Right lobe of liver (tissue), 6 donors: ENCODE measurements around the gene KIF26A. TPM values are rescaled to one million over a fixed set of nuclear protein-coding genes. Genes with fewer than 3 reads are reported as not detected.

Experiments used
- ATAC-seq, 4 donors: fragments of 200-7000 bp; cut with Tn5 transposase; one replicate each; pipeline ENCODE4 v1.9.1; 2020; ENCODE audit warnings: mild to moderate bottlenecking in 4 of 4, moderate library complexity in 4 of 4
- DNase-seq, 3 donors: peaks; one replicate each; pipeline ENCODE4 v3.0.0-alpha.2; 2020
- H3K27ac ChIP-seq, 3 donors: fragments of 200-600 bp; one replicate each; pipeline ENCODE4 v1.8.0; 2022
- H3K27me3 ChIP-seq, 2 donors: fragments of 200-600 bp; one replicate each; pipeline ENCODE4 v1.8.0; 2022
- H3K36me3 ChIP-seq, 4 donors: fragments of 200-600 bp; sonication (generic) in 1 of 4; one replicate each; pipeline versions ENCODE4 v1.5.1 to v1.8.0; 2017 to 2022; ENCODE audit warnings: control low read depth in 1 of 4
- H3K4me1 ChIP-seq, 4 donors: fragments of 200-600 bp; sonication (generic) in 1 of 4; one replicate each; pipeline versions ENCODE4 v1.5.1 to v1.8.0; 2017 to 2022; ENCODE audit warnings: control low read depth in 1 of 4
- H3K4me3 ChIP-seq, 3 donors: fragments of 200-600 bp; one replicate each; pipeline ENCODE4 v1.8.0; 2022
- H3K9me3 ChIP-seq, 4 donors: fragments of 200-600 bp; sonication (generic) in 1 of 4; one replicate each; pipeline versions ENCODE4 v1.5.1 to v1.8.0; 2017 to 2022; ENCODE audit warnings: control low read depth in 1 of 4
- POLR2A ChIP-seq: fragments of 450-650 bp; IDR thresholded peaks from one replicate; pipeline ENCODE4 v1.6.1; 2017; ENCODE audit warnings: antibody characterized with exemption, mild to moderate bottlenecking
- WGBS: methylation state at CpG from one replicate; pipeline ENCODE4 v1.1.6; 2018; ENCODE audit warnings: low coverage, low lambda C conversion rate; ENCODE audit not compliant: insufficient coverage; ENCODE audit errors: missing lambda C conversion rate; 5-methylcytosine and 5-hydroxymethylcytosine counted together
- intact Hi-C, 2 donors: fragments of 100-400 bp; cut with DNase I; formaldehyde crosslinking; loops; one replicate each; pipeline versions ENCODE4 v1.11.2 to v1.14.1; 2022
- total RNA-seq, 6 experiments: library from RNA; depleted of rRNA in 2 of 6; stranded (reverse); fragments of >200 nt in 2 of 6; fragmentation: NEBNext Ultra II Directional in 3 of 6; extraction: Animal tissue kit (Norgen Biotek cat#: 25700) in 3 of 6; gene quantifications; one replicate each; pipeline versions ENCODE4 v1.1.0 to v1.2.4, GENCODE V29; 2016 to 2023
- TF ChIP-seq, protein P1 (sequence below), 4 donors: fragments of 200-600 bp in 3 of 4; fragments of 450-650 bp in 1 of 4; IDR thresholded peaks; one replicate each; pipeline versions ENCODE4 v1.5.1 to v1.8.0; 2016 to 2022; ENCODE audit warnings: antibody characterized with exemption in 4 of 4, mild to moderate bottlenecking in 2 of 4
- donor health status: DM: no; HTN: yes; CAD: no.
- donor health status: DM: no; HTN: no; CAD: no.
- donor health status: DM: no; HTN: no; CAD: no.
- donor health status: DM: no; HTN: yes; CAD: no.
- donor health status: DM: no; HTN: yes; CAD: no.

Gene KIF26A
- total RNA-seq, 6 experiments from 2014 or later, result 0.79 to 1.5 (median 1.1) TPM

- intact Hi-C loops, result no loop called here
- H3K36me3 ChIP-seq, result no peaks in the 10 kb centered on the region
- no peaks in the 10 kb centered on the region for H3K4me1 ChIP-seq
- DNase-seq (peak in 1 of 3 donors; percentile 38), ATAC-seq (peak in 1 of 4 donors; percentile 26)
- 17% methylated on average over 1 of the region's 51 CpGs for WGBS
- no peak overlapping the region for H3K27ac ChIP-seq
- no peaks in the 10 kb centered on the region for H3K9me3 ChIP-seq
- no peaks in the 10 kb centered on the region for H3K27me3 ChIP-seq
- TF ChIP-seq POLR2A, result no peak
- TF ChIP-seq, protein P1, sequence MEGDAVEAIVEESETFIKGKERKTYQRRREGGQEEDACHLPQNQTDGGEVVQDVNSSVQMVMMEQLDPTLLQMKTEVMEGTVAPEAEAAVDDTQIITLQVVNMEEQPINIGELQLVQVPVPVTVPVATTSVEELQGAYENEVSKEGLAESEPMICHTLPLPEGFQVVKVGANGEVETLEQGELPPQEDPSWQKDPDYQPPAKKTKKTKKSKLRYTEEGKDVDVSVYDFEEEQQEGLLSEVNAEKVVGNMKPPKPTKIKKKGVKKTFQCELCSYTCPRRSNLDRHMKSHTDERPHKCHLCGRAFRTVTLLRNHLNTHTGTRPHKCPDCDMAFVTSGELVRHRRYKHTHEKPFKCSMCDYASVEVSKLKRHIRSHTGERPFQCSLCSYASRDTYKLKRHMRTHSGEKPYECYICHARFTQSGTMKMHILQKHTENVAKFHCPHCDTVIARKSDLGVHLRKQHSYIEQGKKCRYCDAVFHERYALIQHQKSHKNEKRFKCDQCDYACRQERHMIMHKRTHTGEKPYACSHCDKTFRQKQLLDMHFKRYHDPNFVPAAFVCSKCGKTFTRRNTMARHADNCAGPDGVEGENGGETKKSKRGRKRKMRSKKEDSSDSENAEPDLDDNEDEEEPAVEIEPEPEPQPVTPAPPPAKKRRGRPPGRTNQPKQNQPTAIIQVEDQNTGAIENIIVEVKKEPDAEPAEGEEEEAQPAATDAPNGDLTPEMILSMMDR (IDR thresholded peaks at IDR 0.05), result no peak
- no peak overlapping the region for H3K4me3 ChIP-seq
Observed at GRCh38 chr14:104158827-104159798, 20.7 kb downstream of the KIF26A start.

DNA sequence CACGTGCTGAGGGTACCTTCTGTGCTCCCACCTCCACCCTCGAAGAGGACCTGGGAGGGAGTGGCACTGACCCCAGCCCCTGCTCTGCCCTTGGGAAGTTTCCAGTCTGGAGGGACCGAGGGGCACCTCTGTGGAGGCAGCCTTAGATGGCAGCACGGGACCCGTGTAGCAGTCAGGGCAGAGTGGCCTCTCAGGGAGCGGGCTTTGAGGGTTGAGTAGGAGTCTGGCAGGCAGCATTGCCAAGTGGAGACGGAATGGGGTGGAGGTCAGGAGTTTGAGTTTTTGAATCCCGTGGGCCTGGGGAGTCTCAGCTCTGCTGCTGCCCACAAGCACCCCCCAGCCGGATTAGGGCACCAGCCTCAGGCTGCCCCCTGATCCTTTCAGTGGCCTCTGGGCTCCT, 21.6 kb downstream of the KIF26A start:
- ATAC-seq (no peak), DNase-seq (no peak)
- no peaks in the 10 kb centered on the region for H3K9me3 ChIP-seq
- H3K27ac ChIP-seq, result no peak overlapping the region
- H3K36me3 ChIP-seq, result no peaks in the 10 kb centered on the region
- no peak overlapping the region for H3K4me3 ChIP-seq
- WGBS, result 60% methylated on average over 1 of the region's 9 CpGs
- H3K27me3 ChIP-seq, result no peaks in the 10 kb centered on the region
- TF ChIP-seq, protein P1 (IDR thresholded peaks at IDR 0.05), result no peak
- TF ChIP-seq POLR2A, result no peak
- H3K4me1 ChIP-seq, result no peaks in the 10 kb centered on the region
- intact Hi-C loops, result no loop called here

DNA sequence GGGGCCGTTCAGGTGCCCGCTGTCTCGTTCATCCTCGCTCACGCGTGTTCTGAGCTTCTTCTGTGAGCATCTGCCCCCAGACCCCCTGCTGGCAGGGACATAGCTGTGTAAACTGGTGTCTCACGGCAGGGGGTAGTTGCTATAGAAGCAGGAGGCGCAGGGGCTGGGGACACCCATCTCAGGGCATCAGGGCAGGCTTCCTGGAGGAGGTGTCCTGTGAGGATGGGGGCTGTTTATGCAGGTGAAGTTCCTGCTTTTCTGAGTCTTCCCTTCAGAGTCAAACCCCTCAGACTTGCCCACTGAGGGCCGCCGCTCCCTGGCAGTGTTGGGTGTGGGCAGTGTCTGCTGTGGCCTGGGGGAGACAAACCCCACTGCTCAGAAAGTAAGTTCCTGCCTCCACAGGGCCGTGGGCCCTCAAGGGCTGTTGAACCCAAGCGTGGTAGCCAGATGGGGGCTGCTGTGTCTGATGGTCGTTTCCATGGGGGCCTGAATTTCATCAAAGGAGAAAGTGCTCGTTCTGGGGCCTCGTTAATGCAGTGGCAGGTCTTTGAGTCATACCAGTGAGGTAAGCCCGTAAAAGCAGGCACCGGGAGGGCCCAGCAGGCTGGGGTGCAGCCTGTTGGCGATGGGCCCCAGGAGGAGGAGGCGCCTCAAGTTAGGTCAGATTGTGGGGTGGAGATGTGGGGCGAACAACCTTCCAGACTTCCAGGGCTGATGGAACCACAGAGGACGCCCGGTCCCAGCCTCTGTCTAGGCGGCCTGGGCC, 23.4 kb downstream of the KIF26A start:
- no peaks in the 10 kb centered on the region for H3K27me3 ChIP-seq
- no peaks in the 10 kb centered on the region for H3K9me3 ChIP-seq
- intact Hi-C loops, result no loop called here
- no peaks in the 10 kb centered on the region for H3K4me1 ChIP-seq
- 72% methylated on average over 7 of the region's 23 CpGs for WGBS
- no peak for DNase-seq
- no peak overlapping the region for H3K4me3 ChIP-seq
- H3K36me3 ChIP-seq, result no peaks in the 10 kb centered on the region
- TF ChIP-seq, protein P1 (IDR thresholded peaks at IDR 0.05), result no peak
- TF ChIP-seq POLR2A, result no peak
- no peak overlapping the region for H3K27ac ChIP-seq
- no peak for ATAC-seq

DNA sequence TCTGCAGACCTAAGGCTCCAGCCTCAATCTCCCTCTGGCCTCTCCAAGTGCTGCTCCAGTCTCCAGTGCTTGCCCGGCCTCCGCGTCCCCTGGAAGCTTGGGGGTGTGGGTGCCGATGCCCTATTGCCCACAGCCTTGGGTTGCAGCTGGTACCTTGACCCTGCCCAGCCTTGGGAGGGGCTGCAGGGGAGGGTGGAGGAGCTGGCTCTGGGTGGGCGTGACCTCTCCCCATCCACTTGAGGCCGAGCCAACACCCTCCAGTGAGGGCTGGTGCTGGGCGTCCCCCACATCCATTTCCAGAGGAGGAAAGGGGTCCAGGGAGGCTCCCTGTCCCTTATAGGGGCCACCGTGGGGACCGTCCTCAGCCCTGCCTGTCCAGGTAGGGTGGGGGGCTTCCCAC, 24.1 kb downstream of the KIF26A start:
- TF ChIP-seq POLR2A, result no peak
- TF ChIP-seq, protein P1 (IDR thresholded peaks at IDR 0.05), result no peak
- intact Hi-C loops, result no loop called here
- H3K4me1 ChIP-seq, result no peaks in the 10 kb centered on the region
- no peak for DNase-seq
- no peak overlapping the region for H3K27ac ChIP-seq
- ATAC-seq, result no peak
- H3K36me3 ChIP-seq, result no peaks in the 10 kb centered on the region
- no CpG with 5 or more reads among the region's 9 CpGs for WGBS
- no peaks in the 10 kb centered on the region for H3K27me3 ChIP-seq
- no peak overlapping the region for H3K4me3 ChIP-seq
- H3K9me3 ChIP-seq, result no peaks in the 10 kb centered on the region
